Small intestine (tissue), 7 donors: Measurements from ENCODE around the gene SH2D7. TPM values are rescaled to one million over a fixed set of nuclear protein-coding genes. Genes with fewer than 3 reads are reported as not detected.
"Not testable (repeated sequence)": the region's sequence is repeated elsewhere in the genome, so short reads cannot be mapped to it uniquely, and the experiment has no call there.

Experiments used
- DNase-seq, 2 donors: peaks; one replicate each; pipeline versions ENCODE4 v3.0.0 to v3.0.0-alpha.2; 2013
- FAIRE-seq: peaks from 2 replicates; lab custom pipeline; 2012; peaks lifted over from hg19 to GRCh38; lab: Jason Lieb, UNC
- H3K27ac ChIP-seq, 3 donors: one replicate each; pipeline ENCODE4 v1.5.1; 2013; ENCODE audit warnings: low read length in 2 of 3, mild to moderate bottlenecking in 2 of 3, control low read depth in 1 of 3, inconsistent platforms in 1 of 3, low read depth in 1 of 3, moderate library complexity in 1 of 3
- H3K27me3 ChIP-seq, 3 donors: one replicate each; pipeline ENCODE4 v1.6.1; 2013; ENCODE audit warnings: low read length in 3 of 3, inconsistent platforms in 1 of 3; ENCODE audit not compliant: control insufficient read depth in 3 of 3, insufficient read depth in 3 of 3
- H3K36me3 ChIP-seq, 3 donors: one replicate each; pipeline ENCODE4 v1.6.1; 2013; ENCODE audit warnings: low read length in 3 of 3, inconsistent platforms in 1 of 3, low read depth in 1 of 3, mild to moderate bottlenecking in 1 of 3, moderate library complexity in 1 of 3; ENCODE audit not compliant: control insufficient read depth in 3 of 3, insufficient read depth in 2 of 3
- H3K4me1 ChIP-seq, 3 donors: one replicate each; pipeline ENCODE4 v1.6.1; 2013; ENCODE audit warnings: low read length in 2 of 3, inconsistent platforms in 1 of 3, low read depth in 1 of 3, mild to moderate bottlenecking in 1 of 3, moderate library complexity in 1 of 3; ENCODE audit not compliant: control insufficient read depth in 3 of 3, insufficient read depth in 2 of 3
- H3K4me3 ChIP-seq, 3 donors: one replicate each; pipeline ENCODE4 v1.5.1; 2013; ENCODE audit warnings: low read length in 3 of 3, control low read depth in 1 of 3, inconsistent platforms in 1 of 3, low read depth in 1 of 3, mild to moderate bottlenecking in 1 of 3, moderate library complexity in 1 of 3
- H3K9me3 ChIP-seq, 2 donors: one replicate each; pipeline ENCODE4 v1.6.1; 2013; ENCODE audit warnings: low read depth in 1 of 2, low read length in 1 of 2; ENCODE audit not compliant: control insufficient read depth in 2 of 2, insufficient read depth in 1 of 2
- WGBS, 3 donors: extraction: QIAGEN DNeasy Blood & Tissue Kit; methylation state at CpG; one replicate each; pipeline ENCODE4 v1.1.7; 2013; 5-methylcytosine and 5-hydroxymethylcytosine counted together
- polyA plus RNA-seq, 4 donors: library from polyadenylated mRNA; stranded (reverse) in 3 of 4; unstranded in 1 of 4; fragments of 200-250 nt in 3 of 4; fragments of 120-200 nt in 1 of 4; gene quantifications; one replicate each; pipeline versions ENCODE4 v1.2.1 to v1.2.3, GENCODE V29; 2013
- donor health status: healthy with polysubstance abuse.
- donor health status: control.
- donor health status: control.
- donor health status: Bipolar disorder and iron deficiency.
- donor health status: healthy.

Gene SH2D7
- polyA plus RNA-seq, 4 donors: 1.7 to 3.8 (median 2.7) TPM

DNA sequence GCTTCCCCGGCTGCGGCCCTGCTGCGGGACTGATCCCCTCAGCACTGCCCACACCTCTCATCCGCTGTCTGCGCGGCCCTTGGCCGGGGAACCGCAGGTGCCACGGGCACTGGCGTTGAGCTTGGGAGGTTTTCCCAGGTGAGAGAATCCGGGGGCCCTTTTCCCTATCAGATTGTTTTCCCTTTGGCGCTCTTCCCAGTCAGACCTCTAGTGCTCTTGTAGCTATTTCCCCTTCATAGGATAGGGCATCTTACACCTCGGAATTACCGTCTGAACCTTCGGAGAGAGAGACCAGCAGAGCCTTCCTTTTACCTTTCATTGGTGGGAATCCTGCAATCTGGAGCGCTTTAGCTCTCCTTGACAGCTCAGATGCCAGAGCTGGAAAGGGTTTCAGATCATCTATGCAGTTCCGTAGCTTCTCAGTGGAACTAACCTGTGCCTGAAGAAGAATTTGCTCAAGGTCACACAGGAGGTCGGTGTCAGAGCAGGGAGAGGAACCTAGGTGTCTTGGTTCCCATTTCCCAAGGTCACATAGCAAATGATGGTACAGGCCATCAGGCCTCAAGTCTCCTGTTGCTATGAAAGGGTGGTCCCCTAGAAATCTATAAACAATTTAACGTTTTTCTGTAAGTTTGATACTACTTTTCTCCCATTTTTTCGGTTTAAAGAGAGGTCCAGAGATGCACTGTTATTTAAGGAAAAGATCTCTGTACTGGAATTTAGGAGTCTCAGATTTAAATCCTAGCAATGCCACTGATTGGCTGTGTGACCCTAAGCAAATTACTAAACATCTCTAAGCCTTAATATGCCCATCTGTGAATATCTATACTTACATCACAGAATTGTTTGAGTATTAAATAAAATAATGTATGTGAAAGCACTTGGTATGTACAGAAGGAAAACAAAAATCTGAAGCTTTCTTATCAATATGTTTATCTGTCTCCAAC is 57.7 kb downstream of the SH2D7 start:
- H3K36me3 ChIP-seq: peaks cover 0 to 2% (median 0%) of the 10 kb centered on the region in 3 donors
- 4 to 12% (median 5%) methylated on average over 18 to 20 of the region's 20 CpGs for WGBS, 3 donors

GRCh38 chr15:78151075-78151474 is 58.7 kb downstream of the SH2D7 start:
- not testable (repeated sequence) for H3K9me3 ChIP-seq, H3K36me3 ChIP-seq, H3K27me3 ChIP-seq, DNase-seq, FAIRE-seq, H3K27ac ChIP-seq
- Histone ChIP-seq H3K4me1 (peaks cover 3 to 19% (median 6%) of the 10 kb centered on the region in 3 donors), H3K4me3 (peak overlapping the region in 1 of 3 donors; percentile 98)
- 92 to 95% (median 93%) methylated on average over 8 of the region's 8 CpGs for WGBS, 3 donors

More for the DNA sequence above, 57.7 kb downstream of the SH2D7 start:
- H3K4me1 ChIP-seq: peaks cover 0 to 20% (median 6%) of the 10 kb centered on the region in 3 donors
- peak overlapping the region; percentile 61 to 98 (median 78) for H3K4me3 ChIP-seq
- peak overlapping the region; percentile 63 to 92 (median 84) for H3K27ac ChIP-seq
- DNase-seq (peak; percentile 54 to 64), FAIRE-seq (no peak)
- no peaks in the 10 kb centered on the region for H3K27me3 ChIP-seq
- H3K9me3 ChIP-seq: no peaks in the 10 kb centered on the region

Other genes with a start within 250 kb of the SH2D7 start
- gene TBC1D2B, start 14.8 kb upstream of the SH2D7 start, polyA plus RNA-seq: 10 to 100 TPM in 2 of 4 donors, 1 to 10 TPM in 2; 7.6 to 44.4 (median 11.9) TPM
- gene CIB2, start 38.9 kb downstream of the SH2D7 start, polyA plus RNA-seq: 100 to 1,000 TPM in 1 of 4 donors, 10 to 100 TPM in 3; 12.7 to 143 (median 52.5) TPM
- gene IDH3A, start 56.8 kb downstream of the SH2D7 start, polyA plus RNA-seq: 10 to 100 TPM; 85.9 to 97.5 (median 92.8) TPM
- under 1 TPM; 0.54 to 0.67 (median 0.55) TPM for gene ACSBG1, start 142.0 kb downstream of the SH2D7 start, polyA plus RNA-seq
- 10 to 100 TPM; 10.7 to 24.3 (median 15.0) TPM for gene DNAJA4, start 172.0 kb downstream of the SH2D7 start, polyA plus RNA-seq
- 10 to 100 TPM; 45.9 to 68.0 (median 58.6) TPM for gene SKIC8, start 207.0 kb downstream of the SH2D7 start, polyA plus RNA-seq
- 10 to 100 TPM in 2 of 4 donors, not detected in 2; 10.4 to 16.0 TPM for gene CRABP1, start 247.8 kb downstream of the SH2D7 start, polyA plus RNA-seq